K562 (cell line): ENCODE measurements around the gene RAD50. TPM values are rescaled to one million over a fixed set of nuclear protein-coding genes. Genes with fewer than 3 reads are reported as not detected.

Source experiments
- ADNP ChIP-seq: fragments of 200-800 bp; sonication (Bioruptor generic); IDR thresholded peaks from 2 replicates; pipeline ENCODE4 v1.6.1; 2016; ENCODE audit warnings: missing genetic modification characterization, missing compliant biosample characterization
- ETV1 ChIP-seq: fragments of 450-650 bp; conservative IDR thresholded peaks from 2 replicates; pipeline ENCODE4 v1.6.1; 2016; ENCODE audit warnings: missing genetic modification characterization, control low read depth, low read depth, missing compliant biosample characterization
- HDAC8 ChIP-seq: fragments of 450-650 bp; IDR thresholded peaks from 2 replicates; pipeline ENCODE4 v1.6.1; 2016; ENCODE audit warnings: mild to moderate bottlenecking, missing genetic modification characterization, moderate library complexity, missing compliant biosample characterization
- RBM39 ChIP-seq: fragments of 200-400 bp; formaldehyde crosslinking; optimal IDR thresholded peaks from 2 replicates; pipeline ENCODE3; 2018; ENCODE audit warnings: low read depth, low read length
- TEAD2 ChIP-seq: fragments of 450-650 bp; IDR thresholded peaks from 2 replicates; pipeline ENCODE4 v1.6.1; 2016; ENCODE audit warnings: missing genetic modification characterization, control low read depth, missing compliant biosample characterization
- ZNF436 ChIP-seq: fragments of 250-450, 450-650 bp; sonication (Bioruptor Pico); formaldehyde crosslinking; IDR thresholded peaks from 2 replicates; pipeline ENCODE4 v1.7.0; 2020; ENCODE audit warnings: mild to moderate bottlenecking
- polyA plus RNA-seq, 8 experiments: library from polyadenylated mRNA; depleted of rRNA in 4 of 8; stranded (reverse) in 5 of 8; unstranded in 3 of 8; fragments of >200 nt; fragmentation: Nextera tagmentation in 2 of 8; fragmentation: Illumina TruSeq in 1 of 8; extraction: Ambion mirVana in 2 of 8; extraction: Trizol in 1 of 8; gene quantifications; 2 replicates each; pipeline versions ENCODE4 v1.2.1 to v1.2.3, GENCODE V29; 2011 to 2014; ENCODE audit warnings: inconsistent platforms in 1 of 8, missing spikeins in 1 of 8
- total RNA-seq, 7 experiments: library from RNA; depleted of rRNA in 6 of 7; stranded (reverse); fragments of >200 nt in 6 of 7; fragmentation: Illumina TruSeq in 2 of 7; extraction: Trizol in 2 of 7; gene quantifications; 2 replicates each; pipeline versions ENCODE4 v1.2.1 to v1.2.3, GENCODE V29; 2011 to 2021; ENCODE audit warnings: low replicate concordance in 1 of 7
- TF ChIP-seq, protein P1 (sequence below): fragments of 450-650 bp; IDR thresholded peaks from 2 replicates; pipeline ENCODE4 v1.6.1; 2016; ENCODE audit warnings: borderline replicate concordance
- TF ChIP-seq, protein P2 (sequence below): fragments of 250-450 bp; sonication (Bioruptor Pico); IDR thresholded peaks from 2 replicates; pipeline ENCODE4 v1.4.0; 2020; ENCODE audit warnings: borderline replicate concordance
- TF ChIP-seq, protein P3 (sequence below), 2 experiments: IDR thresholded peaks in 1 of 2; conservative IDR thresholded peaks in 1 of 2; 2 replicates each; pipeline ENCODE4 v1.6.1; 2016; ENCODE audit warnings: low read depth in 2 of 2, mild to moderate bottlenecking in 1 of 2, missing compliant biosample characterization in 1 of 2, missing genetic modification characterization in 1 of 2, moderate library complexity in 1 of 2
- TF ChIP-seq, protein P4 (sequence below): fragments of 250-450 bp; sonication (Bioruptor Pico); IDR thresholded peaks from 2 replicates; pipeline ENCODE4 v1.4.0; 2020; ENCODE audit warnings: mild to moderate bottlenecking
- TF ChIP-seq, protein P5 (sequence below), 2 experiments: fragments of 250-450 bp in 1 of 2; fragments of 450-650 bp in 1 of 2; sonication (Bioruptor Pico) in 1 of 2; IDR thresholded peaks; 2 replicates each; pipeline versions ENCODE4 v1.6.1 to v1.8.0; 2016 to 2021; ENCODE audit warnings: mild to moderate bottlenecking in 2 of 2, moderate library complexity in 2 of 2, missing compliant biosample characterization in 1 of 2, missing genetic modification characterization in 1 of 2
- TF ChIP-seq, protein P6 (sequence below): sonication (generic); formaldehyde crosslinking; IDR thresholded peaks from 2 replicates; pipeline ENCODE4 v1.8.0; 2022; ENCODE audit warnings: missing genetic modification reagents, mild to moderate bottlenecking, moderate library complexity, borderline replicate concordance

RAD50 gene
- total and polyA plus RNA-seq, 9 of the 15 experiments (the other 6 are each of a cell fraction or from before 2014, with no cell fraction given) = 15.3 to 74.2 (median 44.1) TPM

DNA sequence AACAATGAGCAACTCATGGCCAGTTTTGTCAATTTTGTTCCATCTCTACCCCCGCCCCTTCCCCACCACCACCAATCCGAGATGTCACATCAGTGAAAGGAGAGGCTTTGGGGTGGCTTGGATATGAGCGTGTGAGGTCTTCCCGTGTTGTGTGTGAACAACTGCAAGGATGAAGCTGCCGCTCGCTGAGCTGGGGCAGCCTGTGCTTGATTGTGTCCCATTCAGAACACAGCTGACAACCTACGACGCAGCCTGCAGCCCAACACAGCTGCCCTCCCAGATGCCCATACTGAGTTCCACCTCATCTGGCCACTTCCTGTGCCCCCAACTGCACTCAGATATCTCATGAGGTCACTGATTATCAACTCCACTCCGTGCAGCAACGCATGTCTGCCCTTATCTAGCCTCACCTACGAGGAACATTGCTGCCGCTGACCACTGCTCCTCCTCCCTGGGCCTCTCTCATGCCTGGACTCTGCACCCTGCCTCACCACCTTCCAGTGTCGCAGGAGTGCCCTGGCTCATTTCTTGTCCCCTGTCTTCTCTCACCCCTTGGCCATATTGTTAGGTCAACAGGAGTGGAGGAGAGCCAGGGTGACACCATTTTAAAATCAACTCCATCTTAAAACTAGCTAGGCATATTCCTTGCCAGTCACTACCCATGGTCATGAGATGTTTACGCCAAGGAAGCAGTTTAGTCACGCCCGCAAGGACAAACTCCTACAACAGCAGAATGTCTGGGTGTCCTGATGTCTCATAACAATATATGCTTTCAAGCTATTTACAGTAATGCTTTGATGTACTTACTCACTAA, 109.7 kb downstream of the RAD50 start (continued):
- TF ChIP-seq ADNP (0 out of 2 replicates have a peak, but pooled peaks have one; percentile 16), RBM39 (peak; percentile 39), TEAD2 (peak; percentile 94), HDAC8 (tag) (peak; percentile 97), ZNF436 (no peak), ETV1 (peak; percentile 82)
- TF ChIP-seq, protein P1, sequence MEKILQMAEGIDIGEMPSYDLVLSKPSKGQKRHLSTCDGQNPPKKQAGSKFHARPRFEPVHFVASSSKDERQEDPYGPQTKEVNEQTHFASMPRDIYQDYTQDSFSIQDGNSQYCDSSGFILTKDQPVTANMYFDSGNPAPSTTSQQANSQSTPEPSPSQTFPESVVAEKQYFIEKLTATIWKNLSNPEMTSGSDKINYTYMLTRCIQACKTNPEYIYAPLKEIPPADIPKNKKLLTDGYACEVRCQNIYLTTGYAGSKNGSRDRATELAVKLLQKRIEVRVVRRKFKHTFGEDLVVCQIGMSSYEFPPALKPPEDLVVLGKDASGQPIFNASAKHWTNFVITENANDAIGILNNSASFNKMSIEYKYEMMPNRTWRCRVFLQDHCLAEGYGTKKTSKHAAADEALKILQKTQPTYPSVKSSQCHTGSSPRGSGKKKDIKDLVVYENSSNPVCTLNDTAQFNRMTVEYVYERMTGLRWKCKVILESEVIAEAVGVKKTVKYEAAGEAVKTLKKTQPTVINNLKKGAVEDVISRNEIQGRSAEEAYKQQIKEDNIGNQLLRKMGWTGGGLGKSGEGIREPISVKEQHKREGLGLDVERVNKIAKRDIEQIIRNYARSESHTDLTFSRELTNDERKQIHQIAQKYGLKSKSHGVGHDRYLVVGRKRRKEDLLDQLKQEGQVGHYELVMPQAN = no peak
- TF ChIP-seq, protein P2, sequence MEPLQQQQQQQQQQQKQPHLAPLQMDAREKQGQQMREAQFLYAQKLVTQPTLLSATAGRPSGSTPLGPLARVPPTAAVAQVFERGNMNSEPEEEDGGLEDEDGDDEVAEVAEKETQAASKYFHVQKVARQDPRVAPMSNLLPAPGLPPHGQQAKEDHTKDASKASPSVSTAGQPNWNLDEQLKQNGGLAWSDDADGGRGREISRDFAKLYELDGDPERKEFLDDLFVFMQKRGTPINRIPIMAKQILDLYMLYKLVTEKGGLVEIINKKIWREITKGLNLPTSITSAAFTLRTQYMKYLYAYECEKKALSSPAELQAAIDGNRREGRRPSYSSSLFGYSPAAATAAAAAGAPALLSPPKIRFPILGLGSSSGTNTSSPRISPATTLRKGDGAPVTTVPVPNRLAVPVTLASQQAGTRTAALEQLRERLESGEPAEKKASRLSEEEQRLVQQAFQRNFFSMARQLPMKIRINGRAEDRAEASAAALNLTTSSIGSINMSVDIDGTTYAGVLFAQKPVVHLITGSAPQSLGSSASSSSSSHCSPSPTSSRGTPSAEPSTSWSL (CRISPR knock-in tag) = peak; percentile 96; the same call in 1 of the 2 replicates
- TF ChIP-seq, protein P3, sequence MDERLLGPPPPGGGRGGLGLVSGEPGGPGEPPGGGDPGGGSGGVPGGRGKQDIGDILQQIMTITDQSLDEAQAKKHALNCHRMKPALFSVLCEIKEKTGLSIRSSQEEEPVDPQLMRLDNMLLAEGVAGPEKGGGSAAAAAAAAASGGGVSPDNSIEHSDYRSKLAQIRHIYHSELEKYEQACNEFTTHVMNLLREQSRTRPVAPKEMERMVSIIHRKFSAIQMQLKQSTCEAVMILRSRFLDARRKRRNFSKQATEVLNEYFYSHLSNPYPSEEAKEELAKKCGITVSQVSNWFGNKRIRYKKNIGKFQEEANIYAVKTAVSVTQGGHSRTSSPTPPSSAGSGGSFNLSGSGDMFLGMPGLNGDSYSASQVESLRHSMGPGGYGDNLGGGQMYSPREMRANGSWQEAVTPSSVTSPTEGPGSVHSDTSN (CRISPR knock-in tag; IDR thresholded peaks at IDR 0.05; ENCODE audit: low read depth) = no peak
- TF ChIP-seq, protein P3 (tag; conservative IDR thresholded peaks at IDR 0.05; ENCODE audit: low read depth) = peak; percentile 59
- TF ChIP-seq, protein P4, sequence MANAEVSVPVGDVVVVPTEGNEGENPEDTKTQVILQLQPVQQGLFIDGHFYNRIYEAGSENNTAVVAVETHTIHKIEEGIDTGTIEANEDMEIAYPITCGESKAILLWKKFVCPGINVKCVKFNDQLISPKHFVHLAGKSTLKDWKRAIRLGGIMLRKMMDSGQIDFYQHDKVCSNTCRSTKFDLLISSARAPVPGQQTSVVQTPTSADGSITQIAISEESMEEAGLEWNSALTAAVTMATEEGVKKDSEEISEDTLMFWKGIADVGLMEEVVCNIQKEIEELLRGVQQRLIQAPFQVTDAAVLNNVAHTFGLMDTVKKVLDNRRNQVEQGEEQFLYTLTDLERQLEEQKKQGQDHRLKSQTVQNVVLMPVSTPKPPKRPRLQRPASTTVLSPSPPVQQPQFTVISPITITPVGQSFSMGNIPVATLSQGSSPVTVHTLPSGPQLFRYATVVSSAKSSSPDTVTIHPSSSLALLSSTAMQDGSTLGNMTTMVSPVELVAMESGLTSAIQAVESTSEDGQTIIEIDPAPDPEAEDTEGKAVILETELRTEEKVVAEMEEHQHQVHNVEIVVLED (CRISPR knock-in tag) = peak; percentile 79
- TF ChIP-seq, protein P5, sequence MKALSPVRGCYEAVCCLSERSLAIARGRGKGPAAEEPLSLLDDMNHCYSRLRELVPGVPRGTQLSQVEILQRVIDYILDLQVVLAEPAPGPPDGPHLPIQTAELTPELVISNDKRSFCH (CRISPR knock-in tag; IDR thresholded peaks at IDR 0.05) = peak; percentile 87
- TF ChIP-seq, protein P5 (tag; IDR thresholded peaks at IDR 0.05) = peak; percentile 99
- TF ChIP-seq, protein P6, sequence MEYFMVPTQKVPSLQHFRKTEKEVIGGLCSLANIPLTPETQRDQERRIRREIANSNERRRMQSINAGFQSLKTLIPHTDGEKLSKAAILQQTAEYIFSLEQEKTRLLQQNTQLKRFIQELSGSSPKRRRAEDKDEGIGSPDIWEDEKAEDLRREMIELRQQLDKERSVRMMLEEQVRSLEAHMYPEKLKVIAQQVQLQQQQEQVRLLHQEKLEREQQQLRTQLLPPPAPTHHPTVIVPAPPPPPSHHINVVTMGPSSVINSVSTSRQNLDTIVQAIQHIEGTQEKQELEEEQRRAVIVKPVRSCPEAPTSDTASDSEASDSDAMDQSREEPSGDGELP (CRISPR knock-in tag) = peak; percentile 92
